ENCODE results near the gene GLRX. TPM values are rescaled to one million over a fixed set of nuclear protein-coding genes. Genes with fewer than 3 reads are reported as not detected.

GLRX gene
- total and polyA plus RNA-seq, 2 of the 4 experiments (the other 2 are of a cell fraction), result 142 to 193 TPM

GRCh38 chr5:95838556-95838955, 16.0 kb upstream of the GLRX start:
- ATAC-seq (ENCODE audit: low read depth), result no peak
- no peak overlapping the region for H4K5ac ChIP-seq (ENCODE audit: low read depth, low read length)
- H2AFZ ChIP-seq (replicated peaks; ENCODE audit: low read length, poor library complexity), result peak overlapping the region; percentile 2
- no peak overlapping the region for H3K27ac ChIP-seq (ENCODE audit: insufficient read depth, low read length)
- H3K14ac ChIP-seq (replicated peaks; ENCODE audit: low read depth, low read length), result no peak overlapping the region
- H3K4me1 ChIP-seq (ENCODE audit: control insufficient read depth, insufficient read depth, low read length), result peaks cover 15% of the 10 kb centered on the region
- no peaks in the 10 kb centered on the region for H3K79me1 ChIP-seq (ENCODE audit: low read depth in 1 of 2, low read length in 2 of 2)
- H3K9ac ChIP-seq (ENCODE audit: low read depth, low read length), result no peak overlapping the region
- intact Hi-C loops (cut with micrococcal nuclease) (no loop called here), dilution Hi-C loops (cut with HindIII; ENCODE audit: low sequenced_read_pairs, unreplicated experiment) (no loop called here), in situ Hi-C loops (cut with MboI; ENCODE audit: low sequenced_read_pairs) (no loop called here)
- H3K9me1 ChIP-seq (ENCODE audit: insufficient read depth, low read length), result peaks cover 3% of the 10 kb centered on the region; the same call in 1 of the 2 replicates
- H3K4ac ChIP-seq (ENCODE audit: low read depth, low read length), result no peak overlapping the region
- peak overlapping the region; percentile 68 for H2AK5ac ChIP-seq (ENCODE audit: low read depth, low read length)
- H2BK15ac ChIP-seq (ENCODE audit: low read depth, low read length), result no peak overlapping the region
- no peaks in the 10 kb centered on the region for H4K20me1 ChIP-seq (ENCODE audit: insufficient read depth, low read length)
- POLR2A ChIA-PET (ENCODE audit: unreplicated experiment), result no interaction called here
- H3K36me3 ChIP-seq (ENCODE audit: control insufficient read depth, insufficient read depth, low read length), result no peaks in the 10 kb centered on the region
- H3K56ac ChIP-seq (ENCODE audit: extremely low read depth, insufficient read depth, low read length), result no peak overlapping the region
- TF ChIP-seq RCOR1 (IDR thresholded peaks at IDR 0.05; ENCODE audit: insufficient replicate concordance, low read length) (no peak), RAD21 (IDR thresholded peaks at IDR 0.05; ENCODE audit: low read length) (no peak), MAZ (IDR thresholded peaks at IDR 0.05; ENCODE audit: borderline replicate concordance, low read depth, low read length) (no peak), CHD1 (IDR thresholded peaks at IDR 0.05; ENCODE audit: low read depth, low read length) (no peak), MAFK (IDR thresholded peaks at IDR 0.05; ENCODE audit: low read depth, low read length) (no peak)
- H3K23ac ChIP-seq (ENCODE audit: low read depth, low read length), result no peak overlapping the region
- no peak overlapping the region for H3K4me2 ChIP-seq (ENCODE audit: low read depth, low read length)
- no peak overlapping the region for H2AK9ac ChIP-seq (replicated peaks; ENCODE audit: low read depth, low read length, poor library complexity)
- H3K18ac ChIP-seq (ENCODE audit: low read depth, low read length), result no peak overlapping the region
- no peak overlapping the region for H3K4me3 ChIP-seq (ENCODE audit: insufficient read depth, low read depth, low read length)
- no CpG with 5 or more reads among the region's 1 CpG for WGBS, 2 experiments (ENCODE audit: extremely low coverage in 2 of 2, insufficient read length in 1 of 2)
- BruUV-seq (replicated peaks), result no TSS peak
- DNase-seq, result no peak
- CTCF ChIA-PET, result no interaction called here
- H2BK120ac ChIP-seq (ENCODE audit: low read depth, low read length), result no peak overlapping the region
- no peak overlapping the region for H4K8ac ChIP-seq (ENCODE audit: low read depth in 2 of 2, low read length in 2 of 2)
- no peak overlapping the region for H2BK20ac ChIP-seq (ENCODE audit: low read depth, low read length)
- H3K27me3 ChIP-seq (ENCODE audit: control insufficient read depth, insufficient read depth, low read length), result no peaks in the 10 kb centered on the region
- H2BK5ac ChIP-seq (ENCODE audit: low read depth, low read length, poor library complexity, severe bottlenecking), result no peak overlapping the region
- H3K9me3 ChIP-seq (ENCODE audit: control insufficient read depth, insufficient read depth, low read length), result no peaks in the 10 kb centered on the region
- no peak overlapping the region; the same call in 1 of the 2 replicates for H4K91ac ChIP-seq (ENCODE audit: insufficient read depth, low read depth, low read length)
